Measurements from ENCODE around the gene LCOR. TPM values are rescaled to one million over a fixed set of nuclear protein-coding genes. Genes with fewer than 3 reads are reported as not detected.

Gene LCOR
- total RNA-seq, 1 experiment from 2014 or later, result 42.1 TPM

DNA sequence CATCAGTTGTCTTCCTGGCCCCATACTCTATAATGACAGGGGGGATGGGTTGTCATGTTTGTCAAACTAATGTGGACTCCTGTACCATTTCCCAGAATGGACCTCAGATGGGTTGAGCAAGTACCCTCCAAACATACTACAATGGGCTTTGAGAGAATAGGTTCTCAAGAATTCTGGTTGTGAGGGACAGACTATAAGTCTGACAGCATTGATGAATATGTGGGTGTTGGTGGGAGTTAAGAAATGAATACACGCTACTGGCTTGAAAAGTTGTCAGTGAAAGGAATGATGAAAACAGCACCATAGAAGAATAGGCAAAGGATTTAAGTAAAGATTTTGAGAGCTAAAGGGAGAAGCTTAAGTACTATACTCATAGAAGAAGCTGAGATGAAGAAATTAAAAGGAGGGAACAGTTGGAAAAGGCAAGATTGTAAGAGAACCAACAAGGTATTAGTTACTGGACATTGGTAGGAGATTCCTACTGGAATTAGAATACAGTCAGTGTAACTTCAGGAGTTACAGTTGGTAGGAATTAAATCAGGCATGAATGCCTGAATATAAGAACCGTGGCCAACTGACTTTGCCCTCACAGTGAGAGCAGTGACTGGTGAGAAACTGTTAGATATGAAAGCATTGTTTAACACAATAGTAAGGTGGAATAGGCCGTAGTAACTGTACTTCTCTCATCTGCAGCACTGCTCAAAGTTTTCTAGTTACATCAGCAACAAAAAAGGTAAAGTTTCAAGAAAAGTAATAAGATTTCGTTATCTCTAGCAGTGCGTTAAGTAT lies 86.3 kb downstream of the LCOR start:
- Histone ChIP-seq H3K56ac (ENCODE audit: insufficient read length, low read depth, low read length) (no peak overlapping the region), H2BK120ac (ENCODE audit: low read depth, low read length, poor library complexity, severe bottlenecking) (no peak overlapping the region), H3K23me2 (ENCODE audit: insufficient read length, low read depth, low read length, poor library complexity, severe bottlenecking) (no peaks in the 10 kb centered on the region), H2BK5ac (ENCODE audit: insufficient read length, low read length) (no peak overlapping the region), H3K79me2 (ENCODE audit: insufficient read depth, low read length) (no peaks in the 10 kb centered on the region), H3K14ac (ENCODE audit: insufficient read depth, low read length) (no peak overlapping the region), H4K20me1 (ENCODE audit: control insufficient read depth, insufficient read depth, insufficient read length) (no peaks in the 10 kb centered on the region), H3K18ac (ENCODE audit: insufficient read length, low read depth, low read length) (no peak overlapping the region), H4K5ac (ENCODE audit: insufficient read length, low read depth, low read length) (no peak overlapping the region), H2AFZ (ENCODE audit: low read length) (no peak overlapping the region), H2AK5ac (ENCODE audit: insufficient read length, low read length) (no peak overlapping the region), H4K8ac (replicated peaks; ENCODE audit: insufficient read length, low read depth, low read length) (no peak overlapping the region), H3K27ac (ENCODE audit: insufficient read length, low read depth, low read length) (no peak overlapping the region), H3K9ac (ENCODE audit: extremely low read depth, insufficient read length, low read length) (no peak overlapping the region), H3T11ph (ENCODE audit: low read length) (no peak overlapping the region), H2BK20ac (ENCODE audit: low read depth, low read length, poor library complexity, severe bottlenecking) (no peak overlapping the region), H2BK12ac (ENCODE audit: insufficient read length, low read depth, low read length) (no peak overlapping the region), H3K4me1 (ENCODE audit: insufficient read depth, low read length) (no peaks in the 10 kb centered on the region), H3K4me2 (ENCODE audit: insufficient read depth, insufficient read length, low read length) (no peak overlapping the region), H3K9me3 (ENCODE audit: control insufficient read depth, low read depth, low read length) (no peaks in the 10 kb centered on the region), H3K79me1 (ENCODE audit: insufficient read depth, low read depth, low read length, poor library complexity, severe bottlenecking) (no peaks in the 10 kb centered on the region), H3K27me3 (ENCODE audit: insufficient read depth, low read length) (no peaks in the 10 kb centered on the region), H2BK15ac (ENCODE audit: low read depth, low read length) (no peak overlapping the region), H4K91ac (ENCODE audit: insufficient read length, low read depth, low read length) (no peak overlapping the region), H3K4ac (ENCODE audit: low read depth, low read length) (no peak overlapping the region), H3K23ac (ENCODE audit: insufficient read length, low read depth, low read length) (no peak overlapping the region)
- Mint-ChIP-seq H3K27me3 (ENCODE audit: low read depth) (no peaks in the 10 kb centered on the region), H3K27ac (no peak overlapping the region), H3K9me3 (no peaks in the 10 kb centered on the region), H3K36me3 (ENCODE audit: insufficient read depth in 1 of 3, low read depth in 3 of 3) (peaks cover 9 to 19% (median 19%) of the 10 kb centered on the region in 3 experiments; a peak in 6 of 7 replicates), H3K4me3 (no peak overlapping the region), H3K4me1 (no peaks in the 10 kb centered on the region)
- no CpG with 5 or more reads among the region's 5 CpGs for WGBS (ENCODE audit: extremely low coverage, insufficient read length, low lambda C conversion rate)
- TF ChIP-seq, protein P1, sequence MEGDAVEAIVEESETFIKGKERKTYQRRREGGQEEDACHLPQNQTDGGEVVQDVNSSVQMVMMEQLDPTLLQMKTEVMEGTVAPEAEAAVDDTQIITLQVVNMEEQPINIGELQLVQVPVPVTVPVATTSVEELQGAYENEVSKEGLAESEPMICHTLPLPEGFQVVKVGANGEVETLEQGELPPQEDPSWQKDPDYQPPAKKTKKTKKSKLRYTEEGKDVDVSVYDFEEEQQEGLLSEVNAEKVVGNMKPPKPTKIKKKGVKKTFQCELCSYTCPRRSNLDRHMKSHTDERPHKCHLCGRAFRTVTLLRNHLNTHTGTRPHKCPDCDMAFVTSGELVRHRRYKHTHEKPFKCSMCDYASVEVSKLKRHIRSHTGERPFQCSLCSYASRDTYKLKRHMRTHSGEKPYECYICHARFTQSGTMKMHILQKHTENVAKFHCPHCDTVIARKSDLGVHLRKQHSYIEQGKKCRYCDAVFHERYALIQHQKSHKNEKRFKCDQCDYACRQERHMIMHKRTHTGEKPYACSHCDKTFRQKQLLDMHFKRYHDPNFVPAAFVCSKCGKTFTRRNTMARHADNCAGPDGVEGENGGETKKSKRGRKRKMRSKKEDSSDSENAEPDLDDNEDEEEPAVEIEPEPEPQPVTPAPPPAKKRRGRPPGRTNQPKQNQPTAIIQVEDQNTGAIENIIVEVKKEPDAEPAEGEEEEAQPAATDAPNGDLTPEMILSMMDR (conservative IDR thresholded peaks at IDR 0.05), result no peak
- no peak for DNase-seq

Data from H9 (cell line).